Hematopoietic multipotent progenitor cell treated with erythropoietin and hydrocortisone succinate and interleukin-3 and kit ligand, for 6 days (in vitro differentiated cells): Measurements from ENCODE around the gene RPRM.
"Not testable (repeated sequence)": the region's sequence is repeated elsewhere in the genome, so short reads cannot be mapped to it uniquely, and the experiment has no call there.

Experiments used
- DNase-seq: peaks from one replicate; pipeline ENCODE4 v3.0.0-alpha.2; 2015

The RPRM gene

GRCh38 chr2:153478289-153479261 is at the start of gene RPRM:
Gene RPRM, minus strand, starts transcription at chr2:153478762. Its CDS starts 197 bp downstream, at chr2:153478565.
- peak; percentile 67 for DNase-seq

GRCh38 chr2:153519257-153519875 is 40.8 kb upstream of the RPRM start:
- DNase-seq: peak; percentile 77

GRCh38 chr2:153512331-153512730 is 33.8 kb upstream of the RPRM start:
- DNase-seq: no peak

- no peak for DNase-seq
These were observed 32.4 kb upstream of the RPRM start for GRCh38 chr2:153510996-153511395.

- DNase-seq: no peak
These were observed 30.6 kb upstream of the RPRM start for GRCh38 chr2:153509133-153509532.

GRCh38 chr2:153506499-153506898 is 27.9 kb upstream of the RPRM start:
- DNase-seq: not testable (repeated sequence)

- DNase-seq: no peak
These were observed 20.9 kb upstream of the RPRM start for GRCh38 chr2:153499439-153499838.

- DNase-seq: no peak
These were observed 19.5 kb upstream of the RPRM start for GRCh38 chr2:153497938-153498629.

- no peak for DNase-seq
These were observed 17.2 kb upstream of the RPRM start for GRCh38 chr2:153495725-153496124.

- no peak for DNase-seq
These were observed 9.5 kb upstream of the RPRM start for GRCh38 chr2:153488072-153488471.

- DNase-seq: no peak
These were observed 8.9 kb upstream of the RPRM start for GRCh38 chr2:153487448-153487847.

- DNase-seq: no peak
These were observed 1.0 kb upstream of the RPRM start for GRCh38 chr2:153479573-153479972.

GRCh38 chr2:153477636-153478288 is 800 bp downstream of the RPRM start:
- DNase-seq: peak; percentile 2

- DNase-seq: peak; percentile 1
These were observed 1.5 kb downstream of the RPRM start for GRCh38 chr2:153476816-153477635.

- DNase-seq: no peak
These were observed 2.1 kb downstream of the RPRM start for GRCh38 chr2:153476491-153476815.

- DNase-seq: no peak
These were observed 3.6 kb downstream of the RPRM start for GRCh38 chr2:153474876-153475435.

- no peak for DNase-seq
These were observed 4.2 kb downstream of the RPRM start for GRCh38 chr2:153474407-153474806.

- no peak for DNase-seq
These were observed 7.7 kb downstream of the RPRM start for GRCh38 chr2:153470867-153471266.

GRCh38 chr2:153464395-153464794 is 14.2 kb downstream of the RPRM start:
- no peak for DNase-seq

GRCh38 chr2:153462338-153462859 is 16.2 kb downstream of the RPRM start:
- DNase-seq: no peak

GRCh38 chr2:153461453-153461852 is 17.1 kb downstream of the RPRM start:
- DNase-seq: no peak

- DNase-seq: no peak
These were observed 22.7 kb downstream of the RPRM start for GRCh38 chr2:153455861-153456260.
